HL-60 (cell line): Measurements from ENCODE around the gene EXOC7.

Experiments
- DNase-seq, 2 experiments: peaks; one replicate each; pipeline ENCODE4 v3.0.0-alpha.2; 2010 to 2020; ENCODE audit warnings: low read depth in 1 of 2, low spot score in 1 of 2
- H3K27ac ChIP-seq: fragments of 250-450 bp; sonication (Bioruptor Pico); replicated peaks from 2 replicates; pipeline ENCODE4 v1.5.1; 2020; ENCODE audit warnings: mild to moderate bottlenecking, moderate library complexity
- H3K27me3 ChIP-seq: fragments of 250-450 bp; sonication (Bioruptor Pico); 2 replicates; pipeline ENCODE4 v1.5.1; 2021; ENCODE audit warnings: mild to moderate bottlenecking, moderate library complexity; ENCODE audit not compliant: insufficient read depth, poor library complexity, severe bottlenecking
- H3K4me3 ChIP-seq: replicated peaks from 2 replicates; pipeline ENCODE4 v1.5.1; 2011; ENCODE audit warnings: mild to moderate bottlenecking, control low read depth, low read length; ENCODE audit not compliant: insufficient read depth
- GABPA ChIP-seq: IDR thresholded peaks from 2 replicates; pipeline ENCODE4 v1.6.1; 2012; ENCODE audit warnings: low read depth
- POLR2AphosphoS5 ChIP-seq: IDR thresholded peaks from 2 replicates; pipeline ENCODE4 v1.6.1; 2012; ENCODE audit warnings: low read depth
- REST ChIP-seq: IDR thresholded peaks from 2 replicates; pipeline ENCODE4 v1.6.1; 2012; ENCODE audit warnings: low read depth; ENCODE audit not compliant: insufficient replicate concordance
- SPI1 ChIP-seq: IDR thresholded peaks from 2 replicates; pipeline ENCODE4 v1.6.1; 2012; ENCODE audit warnings: low read depth, mild to moderate bottlenecking, borderline replicate concordance
- TF ChIP-seq, protein P1 (sequence below): IDR thresholded peaks from one replicate; pipeline ENCODE4 v1.5.1; 2011; ENCODE audit warnings: low read length, control low read depth, inconsistent platforms; ENCODE audit not compliant: insufficient read depth

Gene EXOC7

GRCh38 chr17:76086384-76086783 is 17.2 kb downstream of the EXOC7 start:
- no peak for DNase-seq
- no peak for TF ChIP-seq REST
- no peak for TF ChIP-seq POLR2AphosphoS5
- TF ChIP-seq, protein P1, sequence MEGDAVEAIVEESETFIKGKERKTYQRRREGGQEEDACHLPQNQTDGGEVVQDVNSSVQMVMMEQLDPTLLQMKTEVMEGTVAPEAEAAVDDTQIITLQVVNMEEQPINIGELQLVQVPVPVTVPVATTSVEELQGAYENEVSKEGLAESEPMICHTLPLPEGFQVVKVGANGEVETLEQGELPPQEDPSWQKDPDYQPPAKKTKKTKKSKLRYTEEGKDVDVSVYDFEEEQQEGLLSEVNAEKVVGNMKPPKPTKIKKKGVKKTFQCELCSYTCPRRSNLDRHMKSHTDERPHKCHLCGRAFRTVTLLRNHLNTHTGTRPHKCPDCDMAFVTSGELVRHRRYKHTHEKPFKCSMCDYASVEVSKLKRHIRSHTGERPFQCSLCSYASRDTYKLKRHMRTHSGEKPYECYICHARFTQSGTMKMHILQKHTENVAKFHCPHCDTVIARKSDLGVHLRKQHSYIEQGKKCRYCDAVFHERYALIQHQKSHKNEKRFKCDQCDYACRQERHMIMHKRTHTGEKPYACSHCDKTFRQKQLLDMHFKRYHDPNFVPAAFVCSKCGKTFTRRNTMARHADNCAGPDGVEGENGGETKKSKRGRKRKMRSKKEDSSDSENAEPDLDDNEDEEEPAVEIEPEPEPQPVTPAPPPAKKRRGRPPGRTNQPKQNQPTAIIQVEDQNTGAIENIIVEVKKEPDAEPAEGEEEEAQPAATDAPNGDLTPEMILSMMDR = no peak
- no peak for TF ChIP-seq SPI1
- TF ChIP-seq GABPA = no peak
- H3K27me3 ChIP-seq = no peaks in the 10 kb centered on the region
- no peak overlapping the region for H3K4me3 ChIP-seq
- H3K27ac ChIP-seq = no peak overlapping the region

GRCh38 chr17:76085731-76086366 is 17.7 kb downstream of the EXOC7 start:
- TF ChIP-seq POLR2AphosphoS5 (no peak), REST (no peak), SPI1 (no peak), GABPA (no peak)
- TF ChIP-seq, protein P1 = no peak
- H3K27me3 ChIP-seq = no peaks in the 10 kb centered on the region
- DNase-seq = no peak
- H3K27ac ChIP-seq = no peak overlapping the region
- H3K4me3 ChIP-seq = no peak overlapping the region

GRCh38 chr17:76085066-76085730 is 18.4 kb downstream of the EXOC7 start:
- no peak overlapping the region for H3K4me3 ChIP-seq
- no peak for DNase-seq
- TF ChIP-seq REST = no peak
- TF ChIP-seq SPI1 = no peak
- TF ChIP-seq, protein P1 = no peak
- TF ChIP-seq POLR2AphosphoS5 = no peak
- no peak for TF ChIP-seq GABPA
- H3K27me3 ChIP-seq = no peaks in the 10 kb centered on the region
- H3K27ac ChIP-seq = no peak overlapping the region
